CD8-positive, alpha-beta memory T cell (primary cell): ENCODE results near the gene CCSER2. TPM values are rescaled to one million over a fixed set of nuclear protein-coding genes. Genes with fewer than 3 reads are reported as not detected.

Experiments
- CTCF ChIA-PET: fragments of 350-600 bp; sonication (Branson Sonifier 250); formaldehyde crosslinking; loops from one replicate; lab custom pipeline; 2021; ENCODE audit warnings: antibody characterized with exemption; lab: Charles Lee
- POLR2A ChIA-PET: fragments of 350-600 bp; sonication (Branson Sonifier 250); formaldehyde crosslinking; loops from one replicate; lab custom pipeline; 2021; ENCODE audit warnings: antibody characterized with exemption; lab: Charles Lee
- DNase-seq, 5 donors: peaks; one replicate each; pipeline versions ENCODE4 v3.0.0 to v3.0.0-alpha.2; 2020 to 2022; ENCODE audit warnings: mixed read lengths in 1 of 5
- H3K27ac ChIP-seq: one replicate; pipeline ENCODE4 v1.7.0; 2013; ENCODE audit warnings: low read depth, mild to moderate bottlenecking, low read length, moderate library complexity
- H3K27me3 ChIP-seq: 2 replicates; pipeline ENCODE4 v1.7.0; 2013; ENCODE audit warnings: low read length, mild to moderate bottlenecking; ENCODE audit not compliant: insufficient read depth, poor library complexity, severe bottlenecking
- H3K36me3 ChIP-seq: 2 replicates; pipeline ENCODE4 v1.7.0; 2013; ENCODE audit warnings: mild to moderate bottlenecking, low read length, moderate library complexity; ENCODE audit not compliant: insufficient read depth
- H3K4me1 ChIP-seq: 2 replicates; pipeline ENCODE4 v1.7.0; 2013; ENCODE audit warnings: mild to moderate bottlenecking, low read length, moderate library complexity; ENCODE audit not compliant: insufficient read depth
- H3K4me3 ChIP-seq: 2 replicates; pipeline ENCODE4 v1.7.0; 2013; ENCODE audit warnings: mild to moderate bottlenecking, low read length
- H3K9me3 ChIP-seq: 2 replicates; pipeline ENCODE4 v1.7.0; 2013; ENCODE audit warnings: mild to moderate bottlenecking, low read length
- H3K27ac Mint-ChIP-seq, 8 donors: one replicate each; pipeline ENCODE4 v1.8.0; 2020 to 2021; ENCODE audit warnings: mixed read lengths in 8 of 8, mild to moderate bottlenecking in 6 of 8, inconsistent platforms in 3 of 8, moderate library complexity in 3 of 8
- H3K27me3 Mint-ChIP-seq, 2 donors: one replicate each; pipeline ENCODE4 v1.8.0; 2020 to 2021; ENCODE audit warnings: mixed read lengths in 2 of 2, mild to moderate bottlenecking in 1 of 2, moderate library complexity in 1 of 2
- H3K36me3 Mint-ChIP-seq, 3 donors: one replicate each; pipeline ENCODE4 v1.8.0; 2020 to 2021; ENCODE audit warnings: mixed read lengths in 3 of 3, inconsistent platforms in 1 of 3, mild to moderate bottlenecking in 1 of 3
- H3K4me1 Mint-ChIP-seq, 3 donors: one replicate each; pipeline ENCODE4 v1.8.0; 2020 to 2021; ENCODE audit warnings: mixed read lengths in 3 of 3, inconsistent platforms in 1 of 3, mild to moderate bottlenecking in 1 of 3
- H3K4me3 Mint-ChIP-seq, 7 donors: one replicate each; pipeline ENCODE4 v1.8.0; 2020 to 2021; ENCODE audit warnings: mixed read lengths in 7 of 7, mild to moderate bottlenecking in 6 of 7, moderate library complexity in 4 of 7, inconsistent platforms in 2 of 7
- H3K9me3 Mint-ChIP-seq, 5 donors: one replicate each; pipeline ENCODE4 v1.8.0; 2020 to 2022; ENCODE audit warnings: mixed read lengths in 5 of 5, mild to moderate bottlenecking in 3 of 5, moderate library complexity in 2 of 5, inconsistent platforms in 1 of 5
- polyA plus RNA-seq: library from polyadenylated mRNA; unstranded; fragments of 300-500 nt; fragmentation: Illumina TruSeq; gene quantifications from one replicate; pipeline ENCODE4 v1.2.3, GENCODE V29; 2021
- total RNA-seq, 2 experiments: library from RNA; stranded (reverse); gene quantifications; one replicate each; pipeline ENCODE4 v1.2.3, GENCODE V29; 2021

CCSER2 gene
- total and polyA plus RNA-seq, 3 experiments from 2014 or later = 62.6 to 114 (median 74.5) TPM

GRCh38 chr10:84511709-84512285 is 183.4 kb downstream of the CCSER2 start:
- Histone ChIP-seq H3K27me3 (no peaks in the 10 kb centered on the region), H3K4me3 (no peak overlapping the region), H3K4me1 (no peaks in the 10 kb centered on the region), H3K36me3 (peaks cover 13% of the 10 kb centered on the region), H3K27ac (no peak overlapping the region), H3K9me3 (no peaks in the 10 kb centered on the region)
- DNase-seq = no peak
- Mint-ChIP-seq H3K36me3 (peaks cover 5 to 52% (median 20%) of the 10 kb centered on the region in 3 donors), H3K9me3 (no peaks in the 10 kb centered on the region), H3K4me1 (peaks cover 4 to 16% (median 6%) of the 10 kb centered on the region in 3 donors), H3K27ac (peak overlapping the region in 3 of 8 donors; percentile 31 to 75 (median 43)), H3K27me3 (no peaks in the 10 kb centered on the region), H3K4me3 (no peak overlapping the region)
- ChIA-PET POLR2A (no interaction called here), CTCF (interaction anchor here (1.2 to 1.5 kb wide), 3 partner anchors 25 to 247 kb away, joined by 3 to 4 read pairs (median 4); no protein-coding TSS in a partner anchor)

GRCh38 chr10:84517554-84517953 is 189.2 kb downstream of the CCSER2 start:
- no peak overlapping the region for H3K4me3 ChIP-seq
- CTCF ChIA-PET = no interaction called here
- peak overlapping the region in 2 of 8 donors; percentile 6 to 27 for H3K27ac Mint-ChIP-seq

GRCh38 chr10:84519235-84519634 is 190.8 kb downstream of the CCSER2 start:
- Mint-ChIP-seq H3K4me3 (no peak overlapping the region), H3K36me3 (peaks cover 0 to 25% (median 7%) of the 10 kb centered on the region in 3 donors), H3K27me3 (no peaks in the 10 kb centered on the region), H3K4me1 (peaks cover 7 to 10% (median 9%) of the 10 kb centered on the region in 3 donors), H3K9me3 (no peaks in the 10 kb centered on the region), H3K27ac (peak overlapping the region in 1 of 8 donors; percentile 26)
- H3K9me3 ChIP-seq = no peaks in the 10 kb centered on the region
- DNase-seq = no peak
- ChIA-PET CTCF (no interaction called here), POLR2A (no interaction called here)
- H3K27me3 ChIP-seq = no peaks in the 10 kb centered on the region
- peaks cover 7% of the 10 kb centered on the region for H3K4me1 ChIP-seq
- peaks cover 3% of the 10 kb centered on the region for H3K36me3 ChIP-seq
- no peak overlapping the region for H3K4me3 ChIP-seq
- no peak overlapping the region for H3K27ac ChIP-seq

More at GRCh38 chr10:84517554-84517953, 189.2 kb downstream of the CCSER2 start:
- H3K36me3 ChIP-seq = peaks cover 13% of the 10 kb centered on the region
- no peak overlapping the region for H3K4me3 Mint-ChIP-seq
- H3K36me3 Mint-ChIP-seq = peaks cover 5 to 39% (median 17%) of the 10 kb centered on the region in 3 donors
- POLR2A ChIA-PET = no interaction called here
- H3K4me1 ChIP-seq = no peaks in the 10 kb centered on the region
- no peaks in the 10 kb centered on the region for H3K27me3 Mint-ChIP-seq
- H3K4me1 Mint-ChIP-seq = no peaks in the 10 kb centered on the region
- no peak for DNase-seq
- H3K9me3 Mint-ChIP-seq = no peaks in the 10 kb centered on the region
- H3K9me3 ChIP-seq = no peaks in the 10 kb centered on the region
- H3K27me3 ChIP-seq = no peaks in the 10 kb centered on the region
- H3K27ac ChIP-seq = no peak overlapping the region

GRCh38 chr10:84521013-84521412 is 192.6 kb downstream of the CCSER2 start:
- H3K4me3 Mint-ChIP-seq = peak overlapping the region in 1 of 7 donors; percentile 45
- Histone ChIP-seq H3K4me1 (peaks cover 7% of the 10 kb centered on the region), H3K27ac (no peak overlapping the region), H3K36me3 (no peaks in the 10 kb centered on the region), H3K27me3 (no peaks in the 10 kb centered on the region), H3K9me3 (no peaks in the 10 kb centered on the region), H3K4me3 (no peak overlapping the region)
- DNase-seq = no peak
- CTCF ChIA-PET = no interaction called here
- H3K9me3 Mint-ChIP-seq = peaks cover 3 to 8% (median 6%) of the 10 kb centered on the region in 5 donors
- H3K27me3 Mint-ChIP-seq = peaks cover 0 to 3% of the 10 kb centered on the region in 2 donors
- H3K36me3 Mint-ChIP-seq = peaks cover 4 to 12% (median 6%) of the 10 kb centered on the region in 3 donors
- H3K27ac Mint-ChIP-seq = peak overlapping the region in 2 of 8 donors; percentile 19 to 55
- POLR2A ChIA-PET = no interaction called here
- H3K4me1 Mint-ChIP-seq = peaks cover 7 to 10% (median 9%) of the 10 kb centered on the region in 3 donors

- DNase-seq = no peak
- no peaks in the 10 kb centered on the region for H3K36me3 ChIP-seq
- POLR2A ChIA-PET = no interaction called here
- H3K27ac ChIP-seq = no peak overlapping the region
- no peaks in the 10 kb centered on the region for H3K27me3 ChIP-seq
- CTCF ChIA-PET = no interaction called here
- Mint-ChIP-seq H3K36me3 (peaks cover 4 to 9% (median 4%) of the 10 kb centered on the region in 3 donors), H3K27ac (peak overlapping the region in 2 of 8 donors; percentile 11 to 31), H3K27me3 (peaks cover 0 to 3% of the 10 kb centered on the region in 2 donors), H3K4me3 (peak overlapping the region in 1 of 7 donors; percentile 7), H3K9me3 (peaks cover 3 to 11% (median 8%) of the 10 kb centered on the region in 5 donors), H3K4me1 (peaks cover 7 to 10% (median 9%) of the 10 kb centered on the region in 3 donors)
- no peaks in the 10 kb centered on the region for H3K9me3 ChIP-seq
- H3K4me3 ChIP-seq = no peak overlapping the region
- peaks cover 7% of the 10 kb centered on the region for H3K4me1 ChIP-seq
These were observed 193.1 kb downstream of the CCSER2 start for GRCh38 chr10:84521468-84521867.

- peaks cover 0 to 3% of the 10 kb centered on the region in 2 donors for H3K27me3 Mint-ChIP-seq
- ChIA-PET POLR2A (no interaction called here), CTCF (interaction anchor here (1.2 to 2.2 kb wide), 2 partner anchors 15 to 18 kb away, joined by 3 to 7 read pairs; no protein-coding TSS in a partner anchor)
- Histone ChIP-seq H3K27me3 (no peaks in the 10 kb centered on the region), H3K36me3 (no peaks in the 10 kb centered on the region), H3K27ac (no peak overlapping the region), H3K9me3 (no peaks in the 10 kb centered on the region), H3K4me1 (peaks cover 7% of the 10 kb centered on the region), H3K4me3 (no peak overlapping the region)
- H3K9me3 Mint-ChIP-seq = peaks cover 3 to 15% (median 8%) of the 10 kb centered on the region in 5 donors
- H3K27ac Mint-ChIP-seq = no peak overlapping the region
- DNase-seq = no peak
- H3K4me3 Mint-ChIP-seq = no peak overlapping the region
- H3K36me3 Mint-ChIP-seq = peaks cover 0 to 4% (median 4%) of the 10 kb centered on the region in 3 donors
- peaks cover 7 to 10% (median 9%) of the 10 kb centered on the region in 3 donors for H3K4me1 Mint-ChIP-seq
These were observed 194.4 kb downstream of the CCSER2 start for GRCh38 chr10:84522612-84523462.

GRCh38 chr10:84523526-84523925 is 195.1 kb downstream of the CCSER2 start:
- POLR2A ChIA-PET = no interaction called here
- Histone ChIP-seq H3K4me3 (no peak overlapping the region), H3K27me3 (no peaks in the 10 kb centered on the region), H3K4me1 (peaks cover 7% of the 10 kb centered on the region), H3K36me3 (no peaks in the 10 kb centered on the region), H3K9me3 (no peaks in the 10 kb centered on the region), H3K27ac (no peak overlapping the region)
- Mint-ChIP-seq H3K36me3 (peaks cover 0 to 4% (median 4%) of the 10 kb centered on the region in 3 donors), H3K4me3 (no peak overlapping the region), H3K4me1 (peaks cover 7 to 10% (median 9%) of the 10 kb centered on the region in 3 donors), H3K27me3 (peaks cover 0 to 3% of the 10 kb centered on the region in 2 donors), H3K9me3 (peaks cover 3 to 15% (median 8%) of the 10 kb centered on the region in 5 donors), H3K27ac (peak overlapping the region in 1 of 8 donors; percentile 49)
- DNase-seq = no peak
- CTCF ChIA-PET = interaction anchor here (1.2 to 2.2 kb wide), 2 partner anchors 14 to 17 kb away, joined by 3 to 7 read pairs; no protein-coding TSS in a partner anchor
